Head of caudate nucleus (tissue), 42 donors: ENCODE data around the gene PNPLA2.

Experiments used
- DNase-seq, 42 donors: peaks; one replicate each; pipeline versions ENCODE4 v3.0.0 to v3.0.0-alpha.2; 2020 to 2021; ENCODE audit warnings: mixed read lengths in 7 of 42
- intact Hi-C: fragments of 100-400 bp; cut with DNase I; formaldehyde crosslinking; loops from one replicate; pipeline ENCODE4 v1.15.0; 2022

Gene PNPLA2

DNA sequence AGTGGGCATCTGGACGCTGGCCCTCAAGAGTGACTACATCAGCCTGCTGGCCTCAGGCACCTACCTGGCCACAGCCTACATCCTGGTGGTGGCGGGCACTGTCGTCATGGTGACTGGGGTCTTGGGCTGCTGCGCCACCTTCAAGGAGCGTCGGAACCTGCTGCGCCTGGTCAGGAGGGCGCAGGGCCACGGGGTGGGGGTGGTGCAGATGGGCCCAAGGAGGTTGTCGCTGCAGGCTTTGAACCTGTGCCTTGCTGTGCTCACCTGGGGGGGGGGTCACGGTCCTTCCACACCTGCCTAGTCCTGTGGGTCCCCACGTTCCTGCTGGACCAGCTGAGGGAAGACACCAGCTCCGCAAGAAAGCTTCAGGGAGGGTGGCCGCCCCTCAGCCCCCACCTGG is 17.6 kb downstream of the PNPLA2 start:
- intact Hi-C loops: no loop called here
- DNase-seq: no peak

DNA sequence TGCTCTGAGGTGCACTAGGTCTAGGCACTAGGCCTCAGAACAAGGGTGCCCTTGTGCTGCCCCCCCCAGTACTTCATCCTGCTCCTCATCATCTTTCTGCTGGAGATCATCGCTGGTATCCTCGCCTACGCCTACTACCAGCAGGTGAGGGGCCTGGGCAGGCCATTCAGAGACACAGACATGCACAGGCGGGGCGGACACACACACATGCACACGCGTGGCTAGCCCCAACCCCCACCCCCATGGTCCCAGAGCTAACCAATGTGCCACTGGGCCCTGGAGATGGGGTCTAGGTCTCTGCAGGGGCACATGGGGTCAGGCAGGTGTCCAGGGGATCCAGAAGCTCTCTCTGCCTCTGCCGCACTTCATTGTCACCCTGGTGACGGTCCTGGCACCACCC is 18.0 kb downstream of the PNPLA2 start:
- DNase-seq: no peak
- intact Hi-C loops: no loop called here

DNA sequence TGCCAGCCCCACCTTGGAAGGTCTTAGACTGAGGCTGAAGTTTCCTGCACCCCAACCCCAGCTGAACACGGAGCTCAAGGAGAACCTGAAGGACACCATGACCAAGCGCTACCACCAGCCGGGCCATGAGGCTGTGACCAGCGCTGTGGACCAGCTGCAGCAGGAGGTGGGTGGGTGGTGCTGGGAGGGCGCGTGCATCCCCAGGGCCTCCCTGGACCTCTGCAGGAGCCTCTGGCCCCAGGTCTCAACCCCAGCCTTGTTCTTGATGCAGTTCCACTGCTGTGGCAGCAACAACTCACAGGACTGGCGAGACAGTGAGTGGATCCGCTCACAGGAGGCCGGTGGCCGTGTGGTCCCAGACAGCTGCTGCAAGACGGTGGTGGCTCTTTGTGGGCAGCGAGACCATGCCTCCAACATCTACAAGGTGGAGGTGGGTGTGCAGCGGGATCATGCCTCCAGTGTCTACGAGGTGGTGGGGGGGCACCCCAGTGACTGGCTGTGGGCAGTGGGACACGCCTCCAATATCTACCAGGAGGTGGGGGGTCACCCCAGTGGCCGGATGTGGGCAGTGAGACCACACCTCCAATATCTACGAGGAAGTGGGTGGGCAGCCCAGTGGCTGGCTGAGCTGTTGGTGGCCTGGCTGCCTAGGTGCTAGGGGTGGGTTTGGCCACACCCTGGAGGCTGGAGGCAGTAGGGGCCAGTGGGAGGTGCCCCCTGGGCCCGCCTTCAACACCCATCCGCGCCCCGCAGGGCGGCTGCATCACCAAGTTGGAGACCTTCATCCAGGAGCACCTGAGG is 18.7 kb downstream of the PNPLA2 start:
- intact Hi-C loops: no loop called here
- DNase-seq: no peak

DNA sequence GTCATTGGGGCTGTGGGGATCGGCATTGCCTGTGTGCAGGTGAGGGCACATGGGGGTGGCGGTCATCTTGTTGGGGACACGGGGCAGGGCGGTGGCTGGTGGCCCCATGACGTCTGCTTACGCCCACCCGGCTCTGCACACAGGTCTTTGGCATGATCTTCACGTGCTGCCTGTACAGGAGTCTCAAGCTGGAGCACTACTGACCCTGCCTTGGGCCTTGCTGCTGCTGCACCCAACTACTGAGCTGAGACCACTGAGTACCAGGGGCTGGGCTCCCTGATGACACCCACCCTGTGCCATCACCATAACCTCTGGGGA is 19.2 kb downstream of the PNPLA2 start:
- intact Hi-C loops: no loop called here
- DNase-seq: no peak

DNA sequence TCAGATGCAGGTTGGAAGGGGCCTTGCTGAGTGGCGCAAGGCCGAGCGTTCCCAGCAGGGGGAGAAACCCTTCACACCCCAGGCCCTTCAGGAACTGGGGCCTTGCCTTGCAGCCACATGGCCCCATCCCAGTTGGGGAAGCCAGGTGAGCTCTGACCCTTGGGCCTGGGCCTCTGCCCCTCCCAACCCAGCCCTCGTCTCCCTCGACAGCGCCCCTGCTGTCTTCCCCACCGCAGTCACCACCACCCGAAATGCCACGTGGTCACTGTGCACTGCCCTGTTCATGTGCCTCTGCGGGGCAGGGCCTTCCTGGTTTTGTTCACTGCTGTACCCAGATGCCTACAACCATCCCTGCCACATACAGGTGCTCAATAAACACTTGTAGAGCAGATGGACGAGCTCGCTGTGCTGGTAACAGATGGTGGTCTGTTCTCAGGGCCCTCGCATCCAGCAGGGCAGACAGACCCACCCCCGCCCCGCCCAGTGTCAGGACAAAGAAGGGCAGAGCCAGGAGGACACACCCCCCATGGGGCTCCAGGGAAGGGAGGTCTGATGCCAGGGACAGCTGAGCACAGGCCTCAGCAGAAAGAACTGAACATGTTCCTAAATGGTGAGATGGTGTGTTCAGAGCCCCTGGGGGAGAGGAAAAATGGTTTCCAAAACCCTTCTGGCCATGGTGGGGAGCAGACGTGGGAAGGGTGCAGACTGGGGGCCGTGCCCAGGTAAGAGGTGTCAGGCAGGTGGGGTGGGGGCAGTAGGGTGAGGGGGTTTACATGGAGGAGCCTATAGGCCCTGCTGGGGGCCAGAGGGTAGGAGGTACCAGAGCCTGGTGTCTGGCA is 19.9 kb downstream of the PNPLA2 start:
- intact Hi-C loops: no loop called here
- no peak for DNase-seq

DNA sequence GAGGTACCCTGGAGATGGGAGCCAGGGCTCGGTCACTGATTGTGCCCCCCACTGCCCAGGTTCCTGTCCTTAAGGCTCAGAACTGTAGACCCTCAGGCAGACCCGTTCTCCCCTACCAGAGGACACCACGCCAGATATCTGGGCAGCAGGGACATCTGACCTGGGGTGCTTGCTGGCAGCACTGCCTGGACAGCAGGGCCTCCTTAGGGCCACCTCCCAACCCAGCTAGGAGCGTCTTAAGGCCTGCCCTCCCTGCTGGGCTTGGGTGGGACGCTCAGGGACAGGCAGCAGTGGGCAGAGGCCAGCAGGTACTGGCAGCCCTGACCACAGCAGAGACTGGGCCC is 20.5 kb downstream of the PNPLA2 start:
- intact Hi-C loops: no loop called here
- no peak for DNase-seq

DNA sequence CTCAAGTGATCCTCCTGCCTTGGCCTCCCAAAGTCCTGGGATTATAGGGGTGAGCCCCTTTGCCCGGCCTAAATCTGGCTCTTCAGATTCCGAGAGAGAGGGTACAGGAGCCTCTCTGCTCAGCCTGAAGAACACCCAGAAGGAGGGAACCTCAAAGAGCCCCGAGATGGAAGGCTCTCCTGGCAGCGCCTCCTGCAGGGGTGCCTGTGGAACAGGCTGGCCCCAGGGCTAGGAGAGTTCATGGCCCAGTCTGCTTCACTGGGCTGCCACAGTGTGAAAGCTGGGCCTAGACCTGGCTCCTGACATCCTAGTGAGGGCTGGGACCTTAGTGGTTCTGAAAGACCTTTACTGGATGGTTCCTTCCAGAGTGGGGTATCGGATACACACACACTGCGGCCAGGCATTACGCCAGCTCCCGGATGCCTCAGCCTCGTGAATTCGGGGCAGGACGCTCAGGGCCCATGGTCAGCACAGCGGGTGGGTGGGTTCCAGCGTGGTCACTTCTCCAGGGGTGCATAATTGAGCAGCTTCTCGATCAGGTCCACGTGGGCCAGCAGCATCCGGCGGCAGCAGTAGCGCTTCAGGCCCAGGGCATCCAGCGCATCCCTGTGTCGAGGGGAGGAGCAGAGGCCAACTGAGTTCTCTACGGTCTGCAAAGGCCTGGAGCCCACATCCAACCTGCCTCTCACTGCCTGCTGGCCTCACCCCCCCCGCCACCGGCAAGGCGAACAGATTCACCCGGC is 21.3 kb downstream of the PNPLA2 start:
- DNase-seq: no peak
- intact Hi-C loops: loop anchor here (10.0 kb wide), 1 partner anchor 85 kb away; the partner anchor contains the start of gene AP2A2

DNA sequence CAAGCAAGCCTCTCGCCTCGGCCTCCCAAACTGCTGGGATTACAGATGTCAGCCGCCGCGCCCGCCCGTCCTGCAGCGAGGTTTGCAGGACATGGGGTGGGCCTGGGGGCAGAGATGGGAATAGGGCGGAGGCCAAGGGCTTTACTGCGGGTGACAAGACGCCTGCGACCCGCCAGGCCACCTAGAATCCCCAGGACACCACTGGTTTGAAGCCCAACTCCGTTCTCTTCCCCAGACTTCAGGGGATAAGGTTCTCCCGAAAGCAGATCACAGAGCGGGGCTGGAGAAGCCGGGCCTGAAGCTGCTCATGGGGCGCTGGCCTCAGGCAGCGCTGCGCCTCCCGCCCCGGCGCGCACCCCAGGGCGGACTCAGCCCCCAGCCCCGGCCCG is 23.3 kb downstream of the PNPLA2 start:
- intact Hi-C loops: loop anchor here (10.0 kb wide), 1 partner anchor 83 kb away; the partner anchor contains the start of gene AP2A2
- no peak for DNase-seq

DNA sequence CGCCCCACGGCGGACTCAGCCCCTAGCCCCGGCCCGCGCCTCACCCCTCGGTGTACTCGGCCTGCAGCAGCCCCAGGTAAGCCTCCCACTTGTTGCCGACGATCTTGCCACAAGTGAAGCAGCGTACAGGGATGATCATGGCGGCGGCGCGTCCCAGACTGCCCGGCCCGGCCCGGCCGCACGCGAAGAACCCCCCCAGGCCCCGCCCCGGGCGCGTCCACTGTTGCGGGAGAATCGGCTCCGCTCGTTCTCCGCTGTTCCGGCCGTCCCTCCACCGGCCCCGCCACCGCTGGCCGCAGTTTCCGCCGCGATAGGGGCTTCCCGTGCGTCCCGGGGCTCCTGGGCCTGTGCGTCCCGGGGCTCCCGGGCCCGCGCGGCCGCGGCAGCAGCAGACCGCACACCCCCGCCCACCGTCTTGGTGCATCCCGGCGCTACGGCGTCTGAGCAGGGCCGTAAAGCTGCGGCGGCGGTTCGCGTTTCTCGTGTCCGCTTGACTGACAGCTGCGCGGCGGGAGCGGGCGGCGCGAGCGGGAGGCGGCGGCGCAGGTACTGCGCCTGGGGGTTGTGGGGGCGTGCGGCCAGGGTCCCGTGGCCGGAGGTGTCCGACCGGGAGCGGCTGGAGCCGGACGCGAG is 23.8 kb downstream of the PNPLA2 start, which contains the start of the genes POLR2L and TSPAN4:
TSS of gene POLR2L (minus strand) at position 160 of the 633 bp plus-strand sequence. CDS start at position 139, 21 bp downstream.
TSS of gene TSPAN4 (plus strand) at position 483 of the 633 bp plus-strand sequence. CDS start 7,453 bp downstream, outside the sequence.
- intact Hi-C loops: loop anchor here (10.0 kb wide), 1 partner anchor 82 kb away; the partner anchor contains the start of gene AP2A2
- DNase-seq: peak; percentile 73 to 96 (median 91)

DNA sequence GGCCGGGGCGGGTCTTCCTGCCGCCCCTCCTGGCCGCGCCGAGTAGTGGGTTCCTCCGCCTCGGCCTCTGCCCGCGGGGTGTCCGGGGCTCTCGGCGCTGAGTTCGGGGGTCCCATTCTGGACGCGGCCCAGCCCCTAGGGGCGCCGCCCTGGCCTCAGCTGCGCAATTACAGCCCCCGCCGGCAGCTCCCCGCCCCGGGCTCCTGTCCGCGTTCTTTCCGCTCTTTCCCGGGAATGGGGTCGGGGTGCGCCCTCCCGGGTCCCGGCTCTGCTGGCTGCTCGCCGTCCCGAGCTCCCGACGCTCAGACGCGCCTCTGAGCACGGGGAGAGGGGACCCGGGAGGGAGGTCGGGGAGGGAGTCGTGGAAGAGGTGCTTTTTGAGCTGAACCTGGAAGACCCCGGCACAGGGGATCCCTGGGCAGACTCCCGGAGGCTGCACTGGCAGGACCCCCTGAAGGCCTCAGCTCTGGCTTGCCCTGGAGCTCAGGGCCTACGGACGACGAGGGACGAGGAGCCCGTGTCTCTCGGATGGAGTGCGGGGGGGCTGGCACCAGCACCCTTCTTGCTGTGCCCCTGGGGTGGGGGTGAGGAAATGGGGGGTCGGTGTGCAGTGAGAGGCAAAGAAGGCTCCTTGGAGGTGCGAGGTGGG is 24.5 kb downstream of the PNPLA2 start:
- intact Hi-C loops: loop anchor here (10.0 kb wide), 1 partner anchor 82 kb away; the partner anchor contains the start of gene AP2A2
- no peak for DNase-seq

DNA sequence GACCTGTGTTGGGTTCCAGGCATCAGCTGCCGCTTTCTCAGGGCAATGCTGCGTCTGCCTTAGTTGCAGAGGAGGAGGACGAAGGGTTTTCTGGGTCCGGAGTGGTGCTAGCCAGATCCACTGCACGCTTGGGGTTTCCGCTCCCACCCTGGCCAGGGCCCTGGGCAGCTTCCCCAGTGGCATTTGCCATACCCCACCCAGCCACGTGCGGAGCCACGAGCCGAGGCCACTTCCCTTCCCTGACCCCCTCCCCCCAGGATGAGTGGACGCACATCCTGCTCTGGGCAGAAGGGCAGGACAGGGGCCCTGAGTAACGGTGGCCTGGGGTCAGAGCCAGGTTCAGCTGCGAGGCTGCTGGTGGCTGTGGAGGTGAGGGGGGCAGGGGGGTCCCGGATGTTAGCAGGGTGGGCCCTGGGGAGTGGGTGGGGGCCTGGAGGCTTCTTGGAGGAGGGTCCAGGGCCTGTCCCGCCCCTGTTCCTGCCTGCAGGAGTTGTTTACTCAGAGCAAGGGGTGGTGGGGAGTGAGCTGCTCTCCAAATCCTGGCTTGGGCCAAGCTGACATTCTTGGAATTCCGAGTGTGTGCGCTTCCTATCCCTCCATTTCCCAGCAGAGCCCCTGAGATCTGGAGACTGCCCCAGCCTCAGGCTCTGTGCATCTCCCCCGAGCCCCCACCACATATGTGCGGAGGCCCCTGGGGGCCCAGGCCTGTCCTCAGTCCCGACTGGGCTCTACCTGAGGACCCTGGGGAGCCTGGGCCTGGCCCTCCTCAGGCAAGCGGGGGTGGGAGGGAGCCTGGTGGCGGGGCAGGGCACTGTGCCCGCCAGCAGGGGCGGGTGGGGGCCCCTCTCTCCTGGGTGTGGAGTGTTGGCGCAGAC is 25.3 kb downstream of the PNPLA2 start:
- DNase-seq: peak in 9 of 42 donors; percentile 34 to 68 (median 56)
- intact Hi-C loops: loop anchor here (10.0 kb wide), 1 partner anchor 81 kb away; the partner anchor contains the start of gene AP2A2

DNA sequence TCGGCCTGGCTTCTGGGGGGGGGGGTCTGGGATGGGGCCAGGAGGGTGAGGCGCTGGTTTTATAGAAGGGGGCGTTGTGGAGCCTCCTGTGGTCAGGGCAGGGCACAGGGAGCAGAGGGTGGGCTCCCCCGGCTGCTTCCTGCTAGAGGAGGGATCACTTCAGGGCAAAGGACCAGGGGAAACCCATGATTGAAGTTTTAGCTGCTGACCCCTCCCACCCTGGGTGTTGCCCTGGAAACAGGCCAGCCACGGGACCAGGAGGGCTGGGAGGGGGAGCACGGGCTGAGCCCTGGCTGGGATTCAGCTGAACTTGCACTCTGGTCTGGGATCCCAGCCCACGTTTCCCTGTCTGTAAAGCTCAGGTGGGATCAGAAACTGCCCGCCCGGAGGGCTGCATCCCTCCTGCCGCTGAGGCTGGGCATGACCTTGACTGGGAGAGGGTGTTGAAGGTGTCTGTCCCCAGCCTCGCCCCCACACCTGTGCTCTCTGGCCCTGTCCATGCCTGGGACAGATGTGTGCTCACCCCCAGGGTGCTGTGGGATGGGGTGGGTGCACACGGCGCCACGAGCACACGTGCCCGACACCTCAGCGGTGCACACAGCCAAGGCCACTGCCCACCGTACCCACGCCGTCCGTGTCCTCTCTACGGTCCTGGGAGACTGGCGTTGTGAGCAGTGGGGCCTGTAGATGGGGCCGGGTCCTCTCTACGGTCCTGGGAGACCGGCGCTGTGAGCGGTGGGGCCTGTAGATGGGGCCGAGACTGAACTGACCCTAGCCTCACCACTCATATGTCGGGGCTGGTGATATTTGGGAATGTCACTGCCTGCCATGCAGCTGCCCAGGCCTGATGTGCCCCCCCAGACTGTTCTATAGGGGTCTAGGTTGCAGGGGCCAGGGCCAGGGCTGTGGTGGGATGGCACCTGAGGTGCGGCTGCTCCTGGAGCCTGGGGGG is 26.3 kb downstream of the PNPLA2 start:
- intact Hi-C loops: loop anchor here (10.0 kb wide), 1 partner anchor 80 kb away; the partner anchor contains the start of gene AP2A2
- DNase-seq: peak in 8 of 42 donors; percentile 47 to 69 (median 57)

DNA sequence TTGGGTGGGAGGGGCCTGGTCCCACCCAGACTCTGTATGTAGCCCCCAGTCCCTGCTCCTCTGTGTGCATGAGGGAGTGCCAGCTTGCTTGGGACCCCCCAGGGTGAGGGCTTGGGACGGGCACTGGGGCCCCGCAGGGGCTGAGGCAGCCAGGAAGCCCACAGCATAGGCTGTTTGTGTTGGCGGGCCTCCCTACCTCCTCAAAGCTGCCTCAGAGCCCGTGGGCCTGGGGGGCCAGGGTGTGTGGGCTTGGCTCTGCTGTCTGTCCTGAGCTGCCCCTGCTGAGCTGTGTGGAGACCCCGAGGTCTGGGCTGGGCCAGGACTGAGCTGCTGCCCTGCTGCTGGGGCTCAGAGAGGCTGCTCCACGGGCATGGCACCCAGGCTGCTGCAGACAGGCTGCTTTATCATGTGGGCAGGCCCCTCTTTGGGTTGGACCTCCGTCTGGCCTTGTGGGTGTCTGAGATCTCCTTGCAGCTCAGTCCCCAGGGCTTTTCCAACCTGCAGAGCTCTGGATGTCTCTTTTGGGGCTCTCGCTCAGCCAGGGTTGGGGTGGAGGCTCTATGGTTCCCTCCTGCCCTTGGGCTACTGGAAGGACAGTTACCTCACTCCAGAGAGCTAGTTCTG is 27.3 kb downstream of the PNPLA2 start:
- intact Hi-C loops: loop anchor here (10.0 kb wide), 1 partner anchor 79 kb away; the partner anchor contains the start of gene AP2A2

DNA sequence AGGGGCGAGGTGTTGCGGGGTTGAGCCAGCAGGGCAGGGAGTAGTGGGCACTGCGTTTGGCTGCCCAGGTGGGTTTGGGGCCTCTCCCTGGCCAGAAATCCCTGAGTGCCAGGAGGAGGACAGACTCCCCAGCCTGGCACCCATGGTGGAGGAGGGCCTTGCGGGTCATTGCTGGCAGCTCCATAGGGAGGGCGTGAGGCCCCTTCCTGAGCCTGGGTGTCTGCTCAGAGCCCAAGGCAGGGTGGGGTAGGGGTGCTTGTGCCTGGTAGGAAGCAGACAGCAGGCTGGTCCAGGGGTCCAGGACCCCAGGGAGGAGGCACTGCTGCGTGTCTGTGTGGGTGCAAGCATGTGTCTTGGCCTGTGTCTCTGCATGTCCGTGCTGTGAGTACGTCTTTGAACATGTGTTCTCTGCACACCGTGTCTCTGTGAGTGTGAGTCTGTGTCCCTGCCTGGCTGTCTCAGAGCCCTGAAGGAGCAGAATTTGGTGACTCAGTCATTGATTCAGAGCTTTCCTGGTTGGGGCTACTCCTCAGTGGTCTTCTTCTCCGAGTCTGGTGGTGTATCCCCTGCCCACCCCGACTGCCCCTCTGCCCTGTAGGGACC is 27.9 kb downstream of the PNPLA2 start:
- intact Hi-C loops: loop anchor here (10.0 kb wide), 1 partner anchor 78 kb away; the partner anchor contains the start of gene AP2A2
- DNase-seq: no peak

More for the DNA sequence above, 27.3 kb downstream of the PNPLA2 start:
- DNase-seq: no peak

DNA sequence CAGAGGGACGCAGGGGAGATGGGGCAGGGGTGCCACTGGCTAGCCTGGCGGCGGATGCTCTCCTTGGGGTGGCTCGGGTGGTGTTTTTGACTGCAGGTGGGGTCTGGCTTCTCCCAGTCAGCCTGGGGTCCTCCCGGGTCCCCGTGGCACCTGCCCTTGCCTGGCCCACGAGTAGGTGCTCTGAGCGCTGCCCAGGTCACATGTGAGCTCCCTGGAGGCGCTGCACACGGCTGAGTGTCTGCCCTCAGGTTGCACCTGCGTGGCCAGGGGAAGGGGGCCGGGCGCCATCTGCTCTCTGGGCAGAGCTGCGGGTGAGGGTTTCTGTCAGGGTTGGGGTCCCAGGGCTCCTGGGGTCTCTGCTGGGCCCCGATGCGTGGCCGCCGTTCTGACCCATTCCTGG is 29.2 kb downstream of the PNPLA2 start:
- no peak for DNase-seq
- intact Hi-C loops: loop anchor here (10.0 kb wide), 1 partner anchor 77 kb away; the partner anchor contains the start of gene AP2A2
